ENCODE results near the gene DNAJC27. TPM values are rescaled to one million over a fixed set of nuclear protein-coding genes. Genes with fewer than 3 reads are reported as not detected.

The DNAJC27 gene
- total RNA-seq, 1 experiment from 2014 or later, result 2.0 TPM

GRCh38 chr2:24920098-24920808 lies 51.5 kb downstream of the DNAJC27 start, which contains the start of gene ADCY3:
ADCY3 (minus strand) TSS chr2:24920237; CDS start chr2:24918987, 1,250 bp downstream.
- Histone ChIP-seq H3K79me2 (ENCODE audit: low read length) (peaks cover 32% of the 10 kb centered on the region), H3K9ac (ENCODE audit: low read length) (peak within 1 kb of the TSS; percentile 75), H3F3A (ENCODE audit: low read length, unreplicated experiment) (no peaks in the 10 kb centered on the region), H3K9me2 (replicated peaks; ENCODE audit: low read length) (no peaks in the 10 kb centered on the region), H3K4me2 (ENCODE audit: low read length) (peak within 1 kb of the TSS; percentile 98), H3K4me3 (ENCODE audit: low read length) (peak within 1 kb of the TSS; percentile 79), H2AFZ (ENCODE audit: low read length) (peak within 1 kb of the TSS; percentile 93), H3K27me3 (ENCODE audit: low read length) (no peaks in the 10 kb centered on the region), H3K9me3 (ENCODE audit: low read length) (no peaks in the 10 kb centered on the region), H4K20me1 (ENCODE audit: low read length) (peaks cover 13% of the 10 kb centered on the region; the same call in 1 of the 2 replicates), H3K4me1 (ENCODE audit: insufficient read depth, low read length) (peaks cover 20% of the 10 kb centered on the region), H3K27ac (ENCODE audit: low read length) (no peak within 1 kb of the TSS), H3K36me3 (ENCODE audit: low read depth, low read length) (no peaks in the 10 kb centered on the region)
- TF ChIP-seq CTCF (conservative IDR thresholded peaks at IDR 0.05; ENCODE audit: low read depth, low read length), result no peak
- TF ChIP-seq EZH2 (IDR thresholded peaks at IDR 0.05; ENCODE audit: low read length, unreplicated experiment), result no peak
- no peak for TF ChIP-seq EZH2phosphoT487 (IDR thresholded peaks at IDR 0.05; ENCODE audit: borderline replicate concordance, low read length)
- BruUV-seq (replicated peaks), result no TSS peak
- peak; percentile 64 for ATAC-seq
- intact Hi-C loops (cut with micrococcal nuclease), result loop anchor here (10.0 kb wide), 1 partner anchor 505 kb away; no protein-coding TSS in a partner anchor
- POLR2A ChIA-PET (ENCODE audit: unreplicated experiment), result interaction anchor here (0.6 kb wide), 1 partner anchor 1062 kb away, joined by 15 read pairs; no protein-coding TSS in a partner anchor
- peak; percentile 46 for DNase-seq
- CTCF ChIA-PET, result interaction anchor here (0.7 kb wide), 1 partner anchor 22 kb away, joined by 6 read pairs; no protein-coding TSS in a partner anchor

GRCh38 chr2:24919506-24920097 lies 52.2 kb downstream of the DNAJC27 start:
- Histone ChIP-seq H3K9me2 (replicated peaks; ENCODE audit: low read length) (no peaks in the 10 kb centered on the region), H3F3A (ENCODE audit: low read length, unreplicated experiment) (no peaks in the 10 kb centered on the region), H3K4me3 (ENCODE audit: low read length) (peak overlapping the region; percentile 79), H2AFZ (ENCODE audit: low read length) (peak overlapping the region; percentile 93), H3K9me3 (ENCODE audit: low read length) (no peaks in the 10 kb centered on the region), H3K4me1 (ENCODE audit: insufficient read depth, low read length) (peaks cover 20% of the 10 kb centered on the region), H3K36me3 (ENCODE audit: low read depth, low read length) (no peaks in the 10 kb centered on the region), H4K20me1 (ENCODE audit: low read length) (peaks cover 13% of the 10 kb centered on the region; the same call in 1 of the 2 replicates), H3K79me2 (ENCODE audit: low read length) (peaks cover 39% of the 10 kb centered on the region), H3K27me3 (ENCODE audit: low read length) (no peaks in the 10 kb centered on the region), H3K4me2 (ENCODE audit: low read length) (peak overlapping the region; percentile 98), H3K9ac (ENCODE audit: low read length) (peak overlapping the region; percentile 75), H3K27ac (ENCODE audit: low read length) (no peak overlapping the region)
- intact Hi-C loops (cut with micrococcal nuclease), result loop anchor here (10.0 kb wide), 1 partner anchor 505 kb away; no protein-coding TSS in a partner anchor
- CTCF ChIA-PET, result interaction anchor here (0.7 kb wide), 1 partner anchor 23 kb away, joined by 6 read pairs; no protein-coding TSS in a partner anchor
- POLR2A ChIA-PET (ENCODE audit: unreplicated experiment), result interaction anchor here (0.6 kb wide), 1 partner anchor 1061 kb away, joined by 15 read pairs; no protein-coding TSS in a partner anchor
- BruUV-seq (replicated peaks), result no TSS peak
- DNase-seq (no peak), ATAC-seq (peak; percentile 42)
- TF ChIP-seq EZH2phosphoT487 (IDR thresholded peaks at IDR 0.05; ENCODE audit: borderline replicate concordance, low read length) (no peak), EZH2 (IDR thresholded peaks at IDR 0.05; ENCODE audit: low read length, unreplicated experiment) (no peak), CTCF (conservative IDR thresholded peaks at IDR 0.05; ENCODE audit: low read depth, low read length) (no peak)

Measured in PC-3 (cell line).